Thymus (tissue), 11 donors: Measurements from ENCODE around the gene RAP2C. TPM values are rescaled to one million over a fixed set of nuclear protein-coding genes. Genes with fewer than 3 reads are reported as not detected.

Experiments
- DNase-seq, 9 donors: peaks; one replicate each; pipeline ENCODE4 v3.0.0-alpha.2; 2013; ENCODE audit warnings: low spot score in 9 of 9, low read depth in 6 of 9, missing footprints in 1 of 9
- H3K27ac ChIP-seq, 2 donors: one replicate each; pipeline ENCODE4 v1.5.1; 2013; ENCODE audit warnings: control low read depth in 1 of 2, low read depth in 1 of 2, low read length in 1 of 2, mild to moderate bottlenecking in 1 of 2, moderate library complexity in 1 of 2
- H3K27me3 ChIP-seq, 2 donors: one replicate each; pipeline ENCODE4 v1.5.1; 2013; ENCODE audit warnings: low read length in 1 of 2; ENCODE audit not compliant: control insufficient read depth in 2 of 2, insufficient read depth in 1 of 2
- H3K36me3 ChIP-seq, 2 donors: one replicate each; pipeline ENCODE4 v1.5.1; 2013; ENCODE audit warnings: low read length in 1 of 2, mild to moderate bottlenecking in 1 of 2, moderate library complexity in 1 of 2; ENCODE audit not compliant: control insufficient read depth in 2 of 2, insufficient read depth in 2 of 2
- H3K4me1 ChIP-seq, 2 donors: one replicate each; pipeline ENCODE4 v1.5.1; 2013; ENCODE audit warnings: low read length in 2 of 2; ENCODE audit not compliant: control insufficient read depth in 2 of 2, insufficient read depth in 2 of 2
- H3K4me3 ChIP-seq, 2 donors: one replicate each; pipeline ENCODE4 v1.5.1; 2013; ENCODE audit warnings: low read length in 2 of 2, control low read depth in 1 of 2, mild to moderate bottlenecking in 1 of 2
- H3K9me3 ChIP-seq, 2 donors: one replicate each; pipeline ENCODE4 v1.5.1; 2013; ENCODE audit warnings: low read length in 1 of 2, mild to moderate bottlenecking in 1 of 2; ENCODE audit not compliant: control insufficient read depth in 2 of 2, insufficient read depth in 1 of 2
- WGBS: extraction: QIAGEN DNeasy Blood & Tissue Kit; methylation state at CpG from one replicate; pipeline ENCODE4 v1.1.7; 2013; 5-methylcytosine and 5-hydroxymethylcytosine counted together
- polyA plus RNA-seq: library from polyadenylated mRNA; stranded (reverse); fragments of 200-250 nt; gene quantifications from one replicate; pipeline ENCODE4 v1.2.3, GENCODE V29; 2013
- total RNA-seq: library from RNA; stranded (reverse); fragments of 120-200 nt; gene quantifications from one replicate; pipeline ENCODE4 v1.2.4, GENCODE V29; 2013
- donor health status: healthy.

The RAP2C gene
- total and polyA plus RNA-seq, 2 donors: 24.5 to 36.0 TPM

- DNase-seq: no peak
- Histone ChIP-seq H3K27ac (no peak overlapping the region), H3K9me3 (no peaks in the 10 kb centered on the region), H3K36me3 (peaks cover 0 to 12% of the 10 kb centered on the region in 2 donors), H3K27me3 (no peaks in the 10 kb centered on the region), H3K4me3 (no peak overlapping the region), H3K4me1 (no peaks in the 10 kb centered on the region)
These were observed 9.7 kb downstream of the RAP2C start for GRCh38 chrX:132209527-132209926.

GRCh38 chrX:132208422-132208821 is 10.8 kb downstream of the RAP2C start:
- 93% methylated on average over 1 of the region's 1 CpG for WGBS
- H3K27me3 ChIP-seq: no peaks in the 10 kb centered on the region
- DNase-seq: no peak
- no peak overlapping the region for H3K4me3 ChIP-seq
- H3K36me3 ChIP-seq: peaks cover 0 to 12% of the 10 kb centered on the region in 2 donors
- no peaks in the 10 kb centered on the region for H3K4me1 ChIP-seq
- no peaks in the 10 kb centered on the region for H3K9me3 ChIP-seq
- no peak overlapping the region for H3K27ac ChIP-seq

DNA sequence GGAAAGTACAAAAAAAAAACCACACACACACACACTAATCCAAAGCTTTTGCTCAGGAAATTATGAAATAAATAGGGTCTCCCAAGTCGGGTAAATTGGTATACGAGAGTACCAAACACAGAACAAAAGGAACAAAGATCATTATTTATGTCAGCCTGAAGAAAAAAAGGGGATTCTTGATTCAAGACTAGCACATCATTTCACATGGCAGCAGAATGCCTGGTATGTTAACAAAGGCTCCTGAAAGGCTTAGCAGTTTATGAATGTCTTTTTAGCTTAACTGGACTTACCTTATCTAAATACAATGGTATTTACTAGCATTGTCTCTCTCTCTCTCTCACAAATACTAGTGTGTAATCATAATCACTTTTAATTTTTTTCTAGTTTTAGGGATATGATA is 11.3 kb downstream of the RAP2C start:
- DNase-seq: no peak
- Histone ChIP-seq H3K4me3 (no peak overlapping the region), H3K4me1 (no peaks in the 10 kb centered on the region), H3K36me3 (peaks cover 0 to 11% of the 10 kb centered on the region in 2 donors), H3K27ac (no peak overlapping the region), H3K27me3 (no peaks in the 10 kb centered on the region), H3K9me3 (no peaks in the 10 kb centered on the region)
- 90% methylated on average over 2 of the region's 2 CpGs for WGBS

- H3K4me3 ChIP-seq: no peak overlapping the region
- no peaks in the 10 kb centered on the region for H3K27me3 ChIP-seq
- no peaks in the 10 kb centered on the region for H3K9me3 ChIP-seq
- H3K4me1 ChIP-seq: no peaks in the 10 kb centered on the region
- peaks cover 4 to 6% of the 10 kb centered on the region in 2 donors for H3K36me3 ChIP-seq
- DNase-seq: no peak
- WGBS: 95% methylated on average over 5 of the region's 5 CpGs
- no peak overlapping the region for H3K27ac ChIP-seq
These were observed 13.0 kb downstream of the RAP2C start for GRCh38 chrX:132206259-132206658.

DNA sequence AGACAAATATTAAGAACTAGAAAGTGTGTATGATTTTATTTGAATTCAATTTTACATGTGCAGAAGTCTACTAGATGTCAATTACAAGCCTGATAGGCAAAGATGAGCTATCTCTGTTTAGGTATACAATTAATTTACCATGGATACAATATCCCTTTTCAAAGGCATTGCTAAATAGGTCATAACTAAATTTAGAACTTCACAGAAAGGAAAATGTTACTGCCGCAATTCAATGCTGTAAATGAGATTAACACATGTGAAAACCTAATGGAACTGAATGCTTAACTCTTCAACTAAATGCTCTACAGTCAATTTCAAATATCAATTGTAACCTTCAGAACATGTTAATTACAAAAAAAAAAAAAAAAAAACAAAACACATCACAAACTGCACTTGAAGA is 14.6 kb downstream of the RAP2C start:
- no peak overlapping the region for H3K4me3 ChIP-seq
- no peaks in the 10 kb centered on the region for H3K27me3 ChIP-seq
- H3K27ac ChIP-seq: no peak overlapping the region
- no peaks in the 10 kb centered on the region for H3K4me1 ChIP-seq
- DNase-seq: no peak
- 94% methylated on average over 1 of the region's 1 CpG for WGBS
- peaks cover 0 to 4% of the 10 kb centered on the region in 2 donors for H3K36me3 ChIP-seq
- no peaks in the 10 kb centered on the region for H3K9me3 ChIP-seq

DNA sequence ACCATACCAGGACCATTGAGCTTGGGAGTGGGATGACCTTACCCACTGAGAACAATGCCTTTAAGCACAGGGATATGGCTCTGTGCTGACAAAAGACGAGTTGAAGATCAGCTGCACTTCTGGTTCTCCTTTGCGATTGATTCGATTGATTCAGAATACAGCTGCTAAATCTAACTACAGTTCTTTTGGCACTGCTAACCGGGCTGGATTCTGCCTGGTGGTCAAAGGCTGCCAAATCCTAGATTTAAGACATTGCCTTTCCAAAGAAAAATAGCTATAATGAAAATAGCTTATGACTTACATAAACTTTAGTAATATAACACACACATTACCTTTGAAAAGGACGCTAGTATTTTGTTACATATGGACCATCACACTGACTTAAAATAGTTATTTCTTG is 18.3 kb downstream of the RAP2C start:
- H3K27me3 ChIP-seq: no peaks in the 10 kb centered on the region

DNA sequence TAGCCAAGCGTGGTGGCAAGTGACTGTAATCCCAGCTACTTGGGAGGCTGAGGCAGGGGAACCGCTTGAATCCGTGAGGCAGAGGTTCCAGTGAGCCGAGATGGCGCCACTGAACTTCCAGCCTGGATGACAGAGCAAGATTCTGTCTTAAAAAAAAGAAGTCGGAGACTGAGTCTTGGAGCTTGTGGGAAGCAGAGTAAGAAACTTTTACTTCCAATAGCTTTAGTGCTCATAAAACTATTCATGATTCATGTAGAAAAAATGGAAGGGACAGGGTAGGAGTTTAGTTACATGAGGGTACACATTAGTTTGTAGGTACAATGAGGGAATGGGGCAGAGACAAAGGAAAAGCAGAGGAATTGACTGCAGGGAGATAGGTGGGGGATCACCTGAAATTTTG is 19.3 kb downstream of the RAP2C start:
- WGBS: over 99% methylated on average over 6 of the region's 6 CpGs
- H3K27me3 ChIP-seq: no peaks in the 10 kb centered on the region
- H3K4me3 ChIP-seq: no peak overlapping the region
- H3K9me3 ChIP-seq: no peaks in the 10 kb centered on the region
- peaks cover 0 to 4% of the 10 kb centered on the region in 2 donors for H3K36me3 ChIP-seq
- no peak for DNase-seq
- H3K27ac ChIP-seq: no peak overlapping the region
- H3K4me1 ChIP-seq: no peaks in the 10 kb centered on the region

More for the DNA sequence above, 18.3 kb downstream of the RAP2C start:
- 97% methylated on average over 5 of the region's 5 CpGs for WGBS
- H3K27ac ChIP-seq: no peak overlapping the region
- no peak overlapping the region for H3K4me3 ChIP-seq
- H3K4me1 ChIP-seq: no peaks in the 10 kb centered on the region
- peaks cover 0 to 4% of the 10 kb centered on the region in 2 donors for H3K36me3 ChIP-seq
- H3K9me3 ChIP-seq: no peaks in the 10 kb centered on the region
- DNase-seq: no peak

DNA sequence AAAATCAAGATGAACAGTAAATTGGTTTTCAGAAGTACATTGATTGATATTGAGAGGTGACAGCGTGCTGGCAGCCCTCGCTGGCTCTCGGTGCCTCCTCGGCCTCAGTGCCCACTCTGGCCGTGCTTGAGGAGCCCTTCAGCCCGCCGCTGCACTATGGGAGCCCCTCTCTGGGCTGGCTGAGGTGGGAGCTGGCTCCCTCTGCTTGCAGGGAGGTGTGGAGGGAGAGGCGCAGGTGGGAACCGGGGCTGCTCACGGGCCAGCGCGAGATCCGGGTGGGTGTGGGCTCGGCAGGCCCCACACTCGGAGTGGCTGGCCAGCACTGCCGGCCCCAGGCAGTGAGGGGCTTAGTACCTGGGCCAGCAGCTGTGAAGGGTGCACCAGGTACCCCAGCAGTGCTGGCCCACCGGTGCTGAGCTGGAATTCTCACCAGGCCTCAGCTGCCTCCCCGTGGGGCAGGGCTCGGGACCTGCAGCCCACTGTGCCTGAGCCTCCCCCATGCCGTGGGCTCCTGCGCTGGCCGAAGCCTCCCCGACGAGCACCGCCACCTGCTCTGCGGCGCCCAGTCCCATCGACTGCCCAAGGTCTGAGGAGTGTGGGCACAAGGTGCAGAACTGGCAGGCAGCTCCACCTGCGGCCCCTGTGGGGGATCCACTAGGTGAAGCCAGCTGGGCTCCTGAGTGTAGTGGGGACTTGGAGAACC is 25.2 kb downstream of the RAP2C start:
- Histone ChIP-seq H3K27me3 (no peaks in the 10 kb centered on the region), H3K4me3 (no peak overlapping the region), H3K36me3 (no peaks in the 10 kb centered on the region), H3K4me1 (no peaks in the 10 kb centered on the region), H3K27ac (no peak overlapping the region), H3K9me3 (peaks cover 0 to 3% of the 10 kb centered on the region in 2 donors)
- 99% methylated on average over 29 of the region's 29 CpGs for WGBS
- DNase-seq: no peak

DNA sequence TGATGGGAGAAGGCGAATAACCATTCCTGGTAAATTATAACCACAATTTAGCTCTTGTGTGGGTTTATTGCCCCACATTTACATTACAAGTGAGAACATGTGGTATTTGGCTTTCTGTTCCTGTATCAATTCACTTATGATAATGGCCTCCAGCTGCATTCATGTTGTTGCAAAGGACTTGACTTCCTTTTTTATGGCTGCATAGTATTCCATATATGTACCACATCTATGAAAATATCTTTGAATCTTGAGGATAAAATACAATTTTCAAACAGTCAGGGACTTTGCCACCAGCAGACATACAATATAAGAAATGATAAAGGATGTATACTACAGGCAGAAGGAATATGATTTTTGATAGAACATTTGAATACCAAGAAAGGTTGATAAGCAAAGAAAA is 27.3 kb downstream of the RAP2C start:
- WGBS: 100% methylated on average over 1 of the region's 1 CpG
- no peak for DNase-seq
- H3K36me3 ChIP-seq: no peaks in the 10 kb centered on the region
- H3K27ac ChIP-seq: no peak overlapping the region
- H3K9me3 ChIP-seq: peaks cover 0 to 3% of the 10 kb centered on the region in 2 donors
- H3K27me3 ChIP-seq: no peaks in the 10 kb centered on the region
- no peak overlapping the region for H3K4me3 ChIP-seq
- H3K4me1 ChIP-seq: no peaks in the 10 kb centered on the region
